NCI-H226 (cell line): ENCODE results near the gene SCMH1.
"Not testable (repeated sequence)": the region's sequence is repeated elsewhere in the genome, so short reads cannot be mapped to it uniquely, and the experiment has no call there.

Experiments used
- DNase-seq: peaks from one replicate; pipeline ENCODE4 v3.0.0-alpha.2; 2015

Gene SCMH1

GRCh38 chr1:41144285-41144684, 97.8 kb downstream of the SCMH1 start:
- no peak for DNase-seq

- DNase-seq = no peak
Measured at GRCh38 chr1:41138549-41138948, 103.6 kb downstream of the SCMH1 start.

GRCh38 chr1:41135196-41135947, 106.7 kb downstream of the SCMH1 start:
- no peak for DNase-seq

GRCh38 chr1:41134325-41134724, 107.8 kb downstream of the SCMH1 start:
- not testable (repeated sequence) for DNase-seq

GRCh38 chr1:41122851-41123518, 119.1 kb downstream of the SCMH1 start:
- DNase-seq = peak; percentile 42

GRCh38 chr1:41122148-41122547, 120.0 kb downstream of the SCMH1 start:
- no peak for DNase-seq

GRCh38 chr1:41118645-41119044, 123.5 kb downstream of the SCMH1 start:
- no peak for DNase-seq

- not testable (repeated sequence) for DNase-seq
Measured at GRCh38 chr1:41117241-41117640, 124.9 kb downstream of the SCMH1 start.

- DNase-seq = no peak
Measured at GRCh38 chr1:41110736-41111135, 131.4 kb downstream of the SCMH1 start.

GRCh38 chr1:41110286-41110685, 131.8 kb downstream of the SCMH1 start:
- DNase-seq = no peak

- DNase-seq = peak; percentile 96
Measured at GRCh38 chr1:41109310-41110197, 132.6 kb downstream of the SCMH1 start.

GRCh38 chr1:41108696-41109275, 133.3 kb downstream of the SCMH1 start:
- peak; percentile 49 for DNase-seq

- DNase-seq = no peak
Measured at GRCh38 chr1:41103766-41104165, 138.3 kb downstream of the SCMH1 start.

GRCh38 chr1:41102653-41103052, 139.5 kb downstream of the SCMH1 start:
- no peak for DNase-seq

GRCh38 chr1:41101950-41102607, 140.0 kb downstream of the SCMH1 start:
- peak; percentile 88 for DNase-seq

GRCh38 chr1:41101076-41101475, 141.0 kb downstream of the SCMH1 start:
- no peak for DNase-seq

- no peak for DNase-seq
Measured at GRCh38 chr1:41100170-41100569, 141.9 kb downstream of the SCMH1 start.

- no peak for DNase-seq
Measured at GRCh38 chr1:41098730-41099460, 143.2 kb downstream of the SCMH1 start.

- DNase-seq = no peak
Measured at GRCh38 chr1:41097105-41097504, 145.0 kb downstream of the SCMH1 start.

- no peak for DNase-seq
Measured at GRCh38 chr1:41093826-41094225, 148.3 kb downstream of the SCMH1 start.

- no peak for DNase-seq
Measured at GRCh38 chr1:41086921-41087320, 155.2 kb downstream of the SCMH1 start.

GRCh38 chr1:41078616-41079015, 163.5 kb downstream of the SCMH1 start:
- no peak for DNase-seq
